OCI-LY3 (cell line): ENCODE data around the gene CNGA2.

Experiments used
- CTCF ChIP-seq: fragments of 200-600, 300-600 bp; sonication (generic); IDR thresholded peaks from 2 replicates; pipeline ENCODE4 v1.5.1; 2014; ENCODE audit warnings: antibody characterized with exemption, low read length, low read depth
- EZH2phosphoT487 ChIP-seq: fragments of 200-600 bp; shearing (Covaris generic); IDR thresholded peaks from 2 replicates; pipeline ENCODE4 v1.6.1; 2018; ENCODE audit warnings: antibody characterized with exemption, mixed run types, low read depth

- no peak for TF ChIP-seq CTCF
- no peak for TF ChIP-seq EZH2phosphoT487
Measured at GRCh38 chrX:151793886-151794285, 59.3 kb downstream of the CNGA2 start.
